Uterus (tissue), 4 donors: ENCODE results near the gene CYGB. TPM values are rescaled to one million over a fixed set of nuclear protein-coding genes. Genes with fewer than 3 reads are reported as not detected.

Source experiments
- DNase-seq, 2 donors: peaks; one replicate each; pipeline ENCODE4 v3.0.0-alpha.2; 2019 to 2020
- H3K27ac ChIP-seq, 2 donors: fragments of 200-600 bp; sonication (generic); 1 replicate in 1 of 2; 2 replicates in 1 of 2; pipeline ENCODE4 v1.5.1; 2016 to 2018
- H3K27me3 ChIP-seq, 2 donors: fragments of 200-600 bp; sonication (generic); one replicate each; pipeline ENCODE4 v1.5.1; 2018 to 2019; ENCODE audit warnings: control low read depth in 1 of 2
- H3K36me3 ChIP-seq, 2 donors: fragments of 200-600 bp; sonication (generic); one replicate each; pipeline ENCODE4 v1.5.1; 2019; ENCODE audit warnings: control low read depth in 1 of 2
- H3K4me1 ChIP-seq, 2 donors: fragments of 200-600 bp; sonication (generic); one replicate each; pipeline ENCODE4 v1.5.1; 2018 to 2019; ENCODE audit warnings: control low read depth in 1 of 2
- H3K4me3 ChIP-seq, 2 donors: fragments of 200-600 bp; sonication (generic); 1 replicate in 1 of 2; 2 replicates in 1 of 2; pipeline ENCODE4 v1.5.1; 2018 to 2019; ENCODE audit warnings: mild to moderate bottlenecking in 1 of 2
- H3K9me3 ChIP-seq, 2 donors: fragments of 200-600 bp; sonication (generic); one replicate each; pipeline ENCODE4 v1.5.1; 2019; ENCODE audit warnings: control low read depth in 1 of 2
- POLR2A ChIP-seq, 2 donors: fragments of 450-650 bp; IDR thresholded peaks; one replicate each; pipeline ENCODE4 v1.6.1; 2016; ENCODE audit warnings: antibody characterized with exemption in 2 of 2, mild to moderate bottlenecking in 1 of 2, moderate library complexity in 1 of 2
- intact Hi-C: fragments of 100-400 bp; cut with DNase I; formaldehyde crosslinking; loops from one replicate; pipeline ENCODE4 v1.15.1; 2023; ENCODE audit warnings: low total_unique reads
- total RNA-seq, 4 donors: library from RNA; depleted of rRNA in 3 of 4; stranded (reverse); fragments of >200 nt in 3 of 4; gene quantifications; one replicate each; pipeline versions ENCODE4 v1.1.0 to v1.2.4, GENCODE V29; 2014 to 2023
- TF ChIP-seq, protein P1 (sequence below), 4 experiments: fragments of 200-600 bp in 2 of 4; fragments of 450-650 bp in 2 of 4; sonication (generic) in 2 of 4; IDR thresholded peaks; one replicate each; pipeline ENCODE4 v1.5.1; 2016 to 2019; ENCODE audit warnings: antibody characterized with exemption in 4 of 4, mild to moderate bottlenecking in 2 of 4, moderate library complexity in 1 of 4
- donor health status: DM: yes; HTN: yes; CAD: no.

The CYGB gene
- total RNA-seq = 10 to 100 TPM in 2 of 4 donors, 1 to 10 TPM in 2; 7.8 to 33.2 (median 19.8) TPM

DNA sequence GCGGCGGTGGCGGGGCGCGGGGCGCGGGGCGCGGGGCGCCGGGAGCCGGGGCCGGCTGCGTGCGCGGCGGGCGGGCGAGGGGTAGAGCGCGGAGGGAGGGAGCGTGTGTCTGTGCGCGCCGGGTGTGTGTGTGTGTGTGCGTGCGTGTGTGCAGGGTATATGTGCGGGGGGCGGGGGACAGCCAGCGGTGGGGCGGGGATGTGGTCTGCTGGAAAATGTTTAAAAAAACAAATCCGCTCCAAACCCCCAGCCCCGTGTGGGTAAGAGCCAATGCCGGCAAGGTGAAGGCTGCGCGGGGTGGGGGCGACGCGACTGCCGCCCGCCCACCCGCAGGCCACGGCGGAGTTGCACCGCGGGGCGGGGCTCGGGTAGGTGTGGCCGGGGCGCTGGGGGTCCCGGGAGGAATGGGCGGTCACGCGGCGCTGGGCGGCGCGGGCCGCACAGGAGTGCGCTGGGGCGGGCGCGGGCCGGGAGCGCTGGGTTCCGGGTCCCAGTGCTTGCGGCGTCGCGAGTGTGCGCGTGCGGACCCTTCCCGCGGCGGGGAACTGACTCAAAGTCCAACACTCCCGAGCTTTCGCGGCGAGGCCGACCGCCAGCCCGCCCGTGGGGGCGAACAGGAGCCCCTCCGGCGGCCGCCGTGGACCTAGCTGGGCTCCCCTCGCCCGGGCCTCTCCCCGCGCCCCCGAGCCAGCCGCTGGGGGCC lies at the start of gene CYGB:
CYGB (minus strand) TSS at position 132 of the 703 bp plus-strand sequence. CDS start 167 bp downstream, outside the sequence.
- peaks cover 0 to 9% of the 10 kb centered on the region in 2 donors for H3K4me1 ChIP-seq
- intact Hi-C loops = no loop called here
- no peaks in the 10 kb centered on the region for H3K36me3 ChIP-seq
- H3K9me3 ChIP-seq = no peaks in the 10 kb centered on the region
- peaks cover 0 to 8% of the 10 kb centered on the region in 2 donors for H3K27me3 ChIP-seq
- TF ChIP-seq, protein P1, sequence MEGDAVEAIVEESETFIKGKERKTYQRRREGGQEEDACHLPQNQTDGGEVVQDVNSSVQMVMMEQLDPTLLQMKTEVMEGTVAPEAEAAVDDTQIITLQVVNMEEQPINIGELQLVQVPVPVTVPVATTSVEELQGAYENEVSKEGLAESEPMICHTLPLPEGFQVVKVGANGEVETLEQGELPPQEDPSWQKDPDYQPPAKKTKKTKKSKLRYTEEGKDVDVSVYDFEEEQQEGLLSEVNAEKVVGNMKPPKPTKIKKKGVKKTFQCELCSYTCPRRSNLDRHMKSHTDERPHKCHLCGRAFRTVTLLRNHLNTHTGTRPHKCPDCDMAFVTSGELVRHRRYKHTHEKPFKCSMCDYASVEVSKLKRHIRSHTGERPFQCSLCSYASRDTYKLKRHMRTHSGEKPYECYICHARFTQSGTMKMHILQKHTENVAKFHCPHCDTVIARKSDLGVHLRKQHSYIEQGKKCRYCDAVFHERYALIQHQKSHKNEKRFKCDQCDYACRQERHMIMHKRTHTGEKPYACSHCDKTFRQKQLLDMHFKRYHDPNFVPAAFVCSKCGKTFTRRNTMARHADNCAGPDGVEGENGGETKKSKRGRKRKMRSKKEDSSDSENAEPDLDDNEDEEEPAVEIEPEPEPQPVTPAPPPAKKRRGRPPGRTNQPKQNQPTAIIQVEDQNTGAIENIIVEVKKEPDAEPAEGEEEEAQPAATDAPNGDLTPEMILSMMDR (IDR thresholded peaks at IDR 0.05) = no peak
- peak in 1 of 2 donors; percentile 49 for TF ChIP-seq POLR2A (IDR thresholded peaks at IDR 0.05)
- DNase-seq = peak in 1 of 2 donors; percentile 53
- peak within 1 kb of the TSS; percentile 24 to 40 for H3K4me3 ChIP-seq
- H3K27ac ChIP-seq = peak within 1 kb of the TSS; percentile 74 to 83

DNA sequence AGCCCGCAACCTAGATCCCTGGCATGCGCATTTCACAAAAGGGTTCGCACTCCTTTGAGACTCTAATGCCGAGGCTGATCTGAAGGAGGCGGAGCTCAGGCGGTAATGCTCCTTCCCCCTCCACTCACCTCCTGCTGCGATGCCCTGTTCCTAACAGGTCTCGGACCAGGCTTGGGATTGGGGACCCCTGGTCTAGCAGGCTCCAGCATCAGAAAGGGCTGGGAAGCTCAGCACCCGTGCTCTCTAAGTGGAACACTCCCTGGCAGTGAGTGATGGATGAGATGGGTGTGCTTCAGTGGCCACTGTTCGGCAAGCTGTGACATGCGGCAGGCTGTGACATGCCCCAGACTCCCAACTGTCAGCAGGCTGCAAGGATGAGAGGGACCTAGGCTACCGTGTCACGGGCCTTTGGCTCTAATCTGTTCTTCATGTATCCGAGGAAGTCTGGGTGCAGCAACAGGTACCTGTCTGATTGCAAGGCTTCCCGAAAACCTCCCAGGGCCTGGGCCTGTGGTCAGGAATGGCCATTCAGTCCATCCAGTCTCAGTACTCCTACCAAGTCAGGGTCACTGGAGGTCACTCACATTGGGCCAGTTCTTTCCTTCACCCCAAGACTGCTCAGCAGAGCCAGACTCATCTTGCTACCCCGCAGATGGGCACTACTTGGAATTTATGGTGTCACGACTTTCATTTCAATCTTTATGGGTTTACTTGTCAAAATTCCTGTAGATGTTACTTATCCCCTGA lies 49.4 kb upstream of the CYGB start:
- no peak for DNase-seq
- H3K27me3 ChIP-seq = peaks cover 3 to 5% of the 10 kb centered on the region in 2 donors
- H3K27ac ChIP-seq = no peak overlapping the region
- TF ChIP-seq, protein P1 (IDR thresholded peaks at IDR 0.05) = no peak
- TF ChIP-seq POLR2A (IDR thresholded peaks at IDR 0.05) = no peak
- no peaks in the 10 kb centered on the region for H3K9me3 ChIP-seq
- no peaks in the 10 kb centered on the region for H3K4me1 ChIP-seq
- intact Hi-C loops = no loop called here
- no peak overlapping the region for H3K4me3 ChIP-seq
- H3K36me3 ChIP-seq = no peaks in the 10 kb centered on the region

DNA sequence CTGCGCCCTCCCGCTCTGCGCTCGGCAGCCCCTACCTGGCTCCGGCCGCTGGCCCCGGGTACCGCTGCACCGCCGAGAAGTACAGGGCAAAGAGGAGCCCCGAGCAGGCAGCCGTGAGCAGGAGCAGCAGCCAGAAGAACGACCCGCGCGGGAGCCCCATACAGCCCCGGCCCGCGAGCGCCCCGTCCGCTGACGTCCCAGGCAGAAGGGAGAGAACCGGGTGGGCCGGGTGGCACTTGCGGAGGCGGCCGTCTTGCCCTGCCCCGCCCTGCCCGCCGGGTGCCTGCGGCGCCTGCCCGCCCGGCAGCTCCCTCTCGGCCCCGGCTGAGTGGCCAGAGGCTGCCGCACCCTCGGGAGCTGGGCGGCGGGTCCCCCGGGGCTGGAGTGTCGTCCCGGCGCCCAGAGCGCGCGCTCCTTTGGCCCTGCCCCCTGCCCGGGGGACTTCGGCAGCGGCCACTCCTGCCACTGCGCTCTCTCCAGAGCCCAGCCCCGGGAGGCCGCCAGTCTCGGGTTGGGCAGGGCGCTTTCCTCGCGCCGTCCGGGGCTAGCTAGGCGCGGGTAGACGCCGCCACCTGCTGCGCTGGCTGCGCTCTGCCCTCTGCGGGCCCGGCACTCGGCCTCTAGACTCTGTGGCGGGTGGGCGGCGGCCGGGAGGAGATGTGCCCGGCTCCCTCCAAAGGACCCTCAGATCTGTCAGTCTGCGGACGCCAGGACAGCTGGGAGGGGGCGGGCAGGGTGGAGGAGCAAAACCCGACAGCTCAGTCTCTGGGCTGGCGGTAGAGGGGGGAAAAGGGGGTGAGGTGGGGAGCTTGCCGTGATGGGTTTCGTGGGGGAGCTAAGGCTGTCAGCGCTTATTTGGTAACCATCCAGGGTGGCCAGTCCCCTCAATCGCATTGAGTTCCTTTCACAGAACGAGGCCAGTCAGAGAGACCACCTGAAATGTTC lies 48.4 kb upstream of the CYGB start, which contains the start of gene ST6GALNAC2:
ST6GALNAC2 (minus strand) TSS at position 212 of the 945 bp plus-strand sequence; CDS start at position 160, 52 bp downstream.
- peak; percentile 36 to 42 for DNase-seq
- H3K36me3 ChIP-seq = no peaks in the 10 kb centered on the region
- peaks cover 3 to 5% of the 10 kb centered on the region in 2 donors for H3K27me3 ChIP-seq
- H3K9me3 ChIP-seq = no peaks in the 10 kb centered on the region
- no peaks in the 10 kb centered on the region for H3K4me1 ChIP-seq
- TF ChIP-seq POLR2A (IDR thresholded peaks at IDR 0.05) = peak in 1 of 2 donors; percentile 42
- TF ChIP-seq, protein P1 (IDR thresholded peaks at IDR 0.05) = peak; percentile 32 to 67 (median 48)
- peak within 1 kb of the TSS in 1 of 2 donors; percentile 16 for H3K27ac ChIP-seq
- H3K4me3 ChIP-seq = peak within 1 kb of the TSS; percentile 38 to 40
- intact Hi-C loops = no loop called here

DNA sequence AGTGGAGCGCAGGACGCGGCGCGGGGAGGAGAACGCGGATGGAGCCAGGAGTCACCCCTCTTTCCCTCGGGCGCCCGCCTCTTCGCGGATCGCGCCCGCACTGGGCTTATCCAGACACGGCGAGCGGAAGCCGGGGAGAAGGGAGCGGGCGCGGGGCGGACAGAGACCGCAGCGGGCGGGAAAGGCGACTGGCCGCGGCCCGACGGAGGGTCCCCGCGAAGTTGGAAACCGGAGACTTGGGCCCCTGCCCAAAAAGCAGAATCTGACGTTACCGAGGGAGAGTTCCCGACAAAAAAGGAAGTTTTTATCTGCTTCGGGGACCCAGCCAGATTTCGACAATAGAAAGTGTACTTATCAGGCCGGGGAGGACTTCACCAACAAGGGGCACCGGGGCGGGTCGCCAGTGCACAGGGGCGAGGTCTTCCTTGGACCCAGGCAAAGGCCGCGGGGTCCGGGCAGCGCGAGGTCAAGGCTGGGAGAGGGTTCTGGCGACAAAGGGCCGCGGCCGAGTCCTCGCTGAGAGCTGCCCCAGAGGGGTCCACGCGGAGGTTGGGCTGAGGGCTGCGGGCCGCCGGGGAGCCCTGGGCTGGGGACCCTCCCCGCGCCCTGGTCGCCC lies 47.6 kb upstream of the CYGB start:
- no peak for DNase-seq
- no peaks in the 10 kb centered on the region for H3K36me3 ChIP-seq
- H3K9me3 ChIP-seq = no peaks in the 10 kb centered on the region
- H3K4me3 ChIP-seq = peak overlapping the region; percentile 38 to 40
- peak overlapping the region in 1 of 2 donors; percentile 16 for H3K27ac ChIP-seq
- peaks cover 3 to 5% of the 10 kb centered on the region in 2 donors for H3K27me3 ChIP-seq
- intact Hi-C loops = no loop called here
- no peaks in the 10 kb centered on the region for H3K4me1 ChIP-seq
- TF ChIP-seq, protein P1 (IDR thresholded peaks at IDR 0.05) = no peak
- TF ChIP-seq POLR2A (IDR thresholded peaks at IDR 0.05) = no peak
